GM19193 (cell line): Measurements from ENCODE around the gene PNPLA5.

Experiments
- POLR2A ChIP-seq: IDR thresholded peaks from 4 replicates; pipeline ENCODE4 v1.6.1; 2011; ENCODE audit not compliant: insufficient read depth, insufficient read length; ENCODE audit errors: extremely low read depth

Gene PNPLA5

DNA sequence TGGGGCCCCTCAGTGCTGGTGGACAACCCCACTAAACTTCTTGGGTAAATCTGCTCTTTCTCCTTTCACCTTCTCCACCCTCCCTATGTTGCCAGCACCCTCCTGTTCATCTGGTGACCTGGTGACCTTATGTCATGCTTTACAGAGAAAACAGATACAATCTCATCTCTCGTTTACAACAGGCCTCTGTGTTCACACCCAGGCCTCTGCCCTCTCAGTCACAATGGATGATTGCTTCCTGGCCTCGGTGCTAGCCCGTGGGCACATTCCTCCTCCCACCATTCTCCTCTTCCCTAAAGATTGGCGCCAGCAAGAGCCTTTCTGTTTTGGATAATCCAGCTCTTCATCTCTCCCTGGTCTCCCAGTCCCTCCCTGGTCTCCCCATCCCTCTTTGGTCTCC is 19.5 kb upstream of the PNPLA5 start:
- TF ChIP-seq POLR2A: no peak

DNA sequence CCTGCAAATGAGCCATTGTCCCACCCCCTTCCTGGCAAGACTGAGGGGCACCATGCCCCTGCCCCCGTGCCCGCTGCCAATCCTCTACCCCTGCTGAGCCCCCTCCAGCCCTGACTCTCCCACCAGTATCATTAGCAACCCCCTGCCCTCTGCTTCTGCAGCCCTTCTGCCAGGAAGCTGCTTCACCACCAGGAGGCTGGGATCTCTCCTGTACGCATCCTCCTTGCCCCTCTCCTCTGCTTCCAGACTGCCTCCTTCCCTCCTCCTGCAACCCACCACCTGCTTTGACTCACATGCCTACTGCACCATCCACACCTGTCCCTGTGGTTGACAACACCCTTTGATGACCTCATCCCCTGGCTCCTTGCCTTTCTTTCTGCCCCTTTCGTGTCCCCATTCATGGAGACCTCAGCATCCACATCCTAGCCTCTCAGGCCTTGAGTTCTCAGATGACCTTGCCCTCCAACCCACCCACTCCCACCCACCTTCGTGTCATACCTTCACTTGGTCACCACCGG is 18.4 kb upstream of the PNPLA5 start:
- no peak for TF ChIP-seq POLR2A

DNA sequence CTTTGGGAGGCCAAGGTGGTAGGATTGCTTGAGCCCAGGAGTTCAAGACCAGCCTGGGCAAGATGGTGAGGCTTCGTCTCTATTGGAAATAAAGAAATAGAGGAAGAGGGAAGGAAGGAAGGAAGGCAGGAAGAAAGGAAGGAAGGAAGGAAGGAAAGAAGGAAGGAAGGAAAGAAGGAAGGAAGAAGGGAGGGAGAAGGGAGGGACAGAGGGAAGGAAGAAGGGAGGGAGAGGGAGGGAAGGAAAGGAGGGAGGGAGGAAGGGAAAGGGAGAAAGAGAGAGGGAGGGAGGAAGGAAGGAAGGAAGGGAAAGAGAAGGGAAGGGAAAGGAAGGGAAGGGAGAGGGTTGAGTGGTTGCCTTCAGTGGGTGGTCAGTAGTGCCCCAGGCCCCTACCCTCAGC is 17.9 kb upstream of the PNPLA5 start:
- TF ChIP-seq POLR2A: no peak

- TF ChIP-seq POLR2A: no peak
Measured at GRCh38 chr22:43905681-43906080, 13.9 kb upstream of the PNPLA5 start.

DNA sequence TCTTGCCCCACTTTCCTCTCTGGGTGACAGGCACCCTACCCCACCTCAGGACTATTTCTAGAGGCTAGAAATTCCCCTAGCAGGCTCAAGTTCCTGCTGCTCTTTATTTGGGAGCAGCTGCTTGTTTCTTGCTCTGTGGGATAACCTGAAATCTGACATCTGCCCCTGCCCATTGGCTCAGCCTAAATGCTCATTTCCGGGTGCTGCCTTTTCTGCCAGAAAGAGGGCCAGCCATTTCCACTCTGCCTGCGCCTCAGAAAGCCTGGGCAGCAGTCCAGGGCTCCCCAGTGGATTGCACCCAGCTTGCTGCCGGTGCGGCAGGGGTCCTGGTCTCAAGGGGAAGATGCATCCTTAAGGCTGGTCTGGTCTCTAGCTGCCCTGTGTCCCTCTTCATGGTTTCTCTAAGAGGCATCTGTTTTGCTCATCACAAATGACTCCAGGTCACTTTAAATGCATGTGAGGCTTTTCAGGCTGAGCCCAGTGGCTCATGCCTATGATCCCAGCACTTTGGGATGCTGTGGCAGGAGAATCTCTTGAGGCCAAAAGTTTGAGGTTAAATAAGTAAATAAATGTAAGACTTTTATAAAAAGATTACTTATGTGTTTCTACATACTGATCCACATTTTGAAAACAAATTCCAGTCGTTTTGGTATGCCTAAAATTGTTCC is 10.3 kb upstream of the PNPLA5 start:
- TF ChIP-seq POLR2A: no peak

GRCh38 chr22:43900206-43900605 is 8.4 kb upstream of the PNPLA5 start:
- TF ChIP-seq POLR2A: no peak

DNA sequence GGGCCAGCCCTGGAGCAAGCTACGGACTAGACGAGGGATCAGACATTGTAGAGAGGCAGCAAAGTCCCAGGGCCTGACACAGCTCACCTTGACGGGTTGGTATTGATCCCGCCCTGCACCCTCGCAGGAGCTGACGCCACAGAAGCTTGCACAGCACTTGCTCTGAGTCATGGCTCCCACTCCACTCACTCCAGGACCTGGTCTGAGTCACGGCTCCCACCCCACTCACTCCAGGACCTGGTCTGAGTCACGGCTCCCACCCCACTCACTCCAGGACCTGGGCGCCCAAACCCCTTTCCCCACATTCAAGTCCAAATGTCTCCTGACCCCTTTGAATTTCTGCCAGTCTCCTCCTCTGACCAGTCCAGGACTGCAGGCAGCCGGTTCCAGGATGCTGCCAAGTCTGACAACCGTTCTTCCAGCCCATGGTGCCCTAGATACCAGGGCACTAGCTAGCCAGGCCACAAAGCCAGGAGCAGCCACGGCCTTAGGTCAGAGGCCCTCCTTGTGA is 6.0 kb upstream of the PNPLA5 start:
- no peak for TF ChIP-seq POLR2A

GRCh38 chr22:43895986-43896645 is 4.3 kb upstream of the PNPLA5 start:
- no peak for TF ChIP-seq POLR2A

GRCh38 chr22:43894122-43894521 is 2.3 kb upstream of the PNPLA5 start:
- no peak for TF ChIP-seq POLR2A

DNA sequence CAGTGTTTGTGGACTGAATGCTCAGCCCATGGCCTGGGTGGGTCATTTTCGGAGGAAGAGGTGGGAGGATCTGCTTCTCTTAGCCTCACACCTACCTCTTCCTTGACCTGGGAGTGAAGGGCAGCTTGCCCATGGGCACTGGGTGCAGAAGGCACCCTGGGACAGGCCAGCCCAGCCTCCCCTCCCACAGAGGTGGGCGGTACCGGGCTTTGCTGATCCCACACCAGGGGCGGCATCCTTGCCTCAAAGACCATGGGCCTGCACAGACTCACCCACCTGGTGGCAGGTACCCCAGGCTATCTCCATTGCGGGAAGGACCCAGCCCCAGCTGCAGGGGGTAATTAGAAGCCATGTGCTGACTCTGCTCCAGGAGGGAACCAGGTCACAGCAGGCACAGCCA is 1.5 kb upstream of the PNPLA5 start:
- TF ChIP-seq POLR2A: no peak

DNA sequence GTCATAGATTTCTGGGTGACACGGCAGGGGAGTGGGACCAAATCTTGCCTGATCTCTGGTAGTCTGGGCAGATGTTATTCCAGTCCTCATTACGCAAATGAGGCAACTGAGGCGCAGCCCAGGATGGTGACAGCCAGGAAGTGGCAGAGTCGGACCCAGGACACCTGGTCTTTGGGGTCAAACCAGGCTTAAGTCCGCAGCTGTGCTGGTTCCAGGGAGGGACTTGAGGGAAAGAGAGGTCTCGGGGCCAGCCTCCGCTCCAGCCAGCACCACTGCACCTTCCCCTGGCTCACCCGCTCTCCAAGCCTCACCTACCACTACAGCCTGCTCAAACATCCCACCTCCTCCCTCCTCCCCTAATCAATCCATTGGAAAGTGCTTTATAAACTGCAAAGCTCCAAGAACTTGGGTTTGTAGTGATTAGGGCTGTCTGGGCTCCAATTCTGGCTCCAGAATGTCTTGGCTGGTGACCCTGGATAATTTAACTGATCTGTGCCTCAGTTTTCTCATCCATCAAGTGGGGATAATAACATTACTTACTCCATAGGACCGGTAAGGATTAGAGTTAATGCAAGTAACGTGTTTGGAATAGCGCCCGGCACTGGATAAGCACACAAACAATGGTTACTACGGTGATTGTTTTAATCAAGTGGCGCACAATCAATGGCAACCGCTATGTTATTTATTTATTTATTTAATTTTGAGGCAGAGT is 526 bp upstream of the PNPLA5 start:
- TF ChIP-seq POLR2A: no peak

DNA sequence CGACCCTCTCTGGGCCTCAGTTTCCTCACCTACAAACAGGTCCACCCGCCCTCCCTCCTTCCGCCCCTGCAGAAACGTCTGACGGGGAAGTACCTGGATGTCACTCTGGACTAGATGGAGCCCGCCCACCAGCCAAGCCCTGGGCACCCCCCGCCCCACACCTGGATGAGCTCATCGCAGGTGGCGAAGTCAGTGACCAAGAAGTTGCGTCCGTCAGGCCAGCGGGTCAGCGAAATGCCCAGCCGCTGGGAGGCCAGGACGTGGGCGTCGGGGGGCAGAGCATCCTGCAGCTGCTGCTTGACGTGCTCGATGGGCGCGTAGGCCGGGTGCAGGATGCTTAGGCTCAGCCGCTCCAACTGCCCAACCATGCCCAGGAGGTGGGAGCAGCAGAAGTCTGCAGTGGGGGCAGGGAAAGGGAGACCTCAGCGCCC is 897 bp downstream of the PNPLA5 start:
- TF ChIP-seq POLR2A: no peak

DNA sequence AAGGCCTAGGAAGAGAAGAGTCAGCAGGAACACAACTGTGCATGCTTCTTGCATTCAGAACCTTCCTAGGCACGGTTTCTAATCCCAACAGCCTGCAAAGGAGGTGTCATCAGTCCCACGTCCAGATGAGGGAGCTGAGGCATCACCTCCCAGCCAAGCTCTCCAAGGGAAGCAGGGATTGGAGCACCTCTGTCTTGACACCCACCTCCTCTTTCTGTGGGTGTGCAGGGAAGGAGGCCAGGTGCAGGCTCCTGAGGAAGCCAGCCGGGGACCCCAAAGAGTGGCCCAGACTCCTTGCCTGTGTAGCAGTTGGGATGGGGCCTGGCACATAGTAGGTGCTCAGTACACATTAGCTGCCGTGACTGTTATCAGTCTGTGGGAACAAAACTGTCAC is 2.0 kb downstream of the PNPLA5 start:
- no peak for TF ChIP-seq POLR2A

GRCh38 chr22:43889201-43889859 is 2.5 kb downstream of the PNPLA5 start:
- no peak for TF ChIP-seq POLR2A

GRCh38 chr22:43888740-43889139 is 3.1 kb downstream of the PNPLA5 start:
- no peak for TF ChIP-seq POLR2A
